SK-N-DZ (cell line): ENCODE measurements around the gene BTBD9.
"Not testable (repeated sequence)": the region's sequence is repeated elsewhere in the genome, so short reads cannot be mapped to it uniquely, and the experiment has no call there.

Experiments used
- DNase-seq: peaks from one replicate; pipeline ENCODE4 v3.0.0-alpha.2; 2015; ENCODE audit warnings: low spot score

BTBD9 gene

GRCh38 chr6:38150681-38151296 lies 488.9 kb downstream of the BTBD9 start:
- no peak for DNase-seq

GRCh38 chr6:38150021-38150420 lies 489.7 kb downstream of the BTBD9 start:
- no peak for DNase-seq

DNA sequence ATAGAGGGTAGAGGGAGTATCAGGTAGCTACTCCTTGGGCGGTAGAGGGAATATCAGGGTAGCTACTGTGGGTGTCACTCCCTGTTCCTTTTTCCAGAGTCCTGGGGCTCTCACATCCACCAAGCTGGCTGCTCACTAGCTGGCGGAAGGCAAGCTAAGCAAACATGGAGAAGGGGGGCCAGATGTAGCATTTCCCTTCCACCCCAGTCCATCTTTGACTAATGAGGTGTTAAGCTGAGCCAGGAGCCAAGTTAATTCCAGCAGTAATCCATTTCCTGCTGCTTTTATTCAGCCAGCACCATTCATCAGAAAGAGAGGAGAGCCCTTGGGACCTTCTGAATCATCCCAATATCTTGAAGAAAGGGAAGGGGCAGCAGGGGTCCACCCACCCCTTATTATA lies 490.2 kb downstream of the BTBD9 start:
- DNase-seq = no peak

DNA sequence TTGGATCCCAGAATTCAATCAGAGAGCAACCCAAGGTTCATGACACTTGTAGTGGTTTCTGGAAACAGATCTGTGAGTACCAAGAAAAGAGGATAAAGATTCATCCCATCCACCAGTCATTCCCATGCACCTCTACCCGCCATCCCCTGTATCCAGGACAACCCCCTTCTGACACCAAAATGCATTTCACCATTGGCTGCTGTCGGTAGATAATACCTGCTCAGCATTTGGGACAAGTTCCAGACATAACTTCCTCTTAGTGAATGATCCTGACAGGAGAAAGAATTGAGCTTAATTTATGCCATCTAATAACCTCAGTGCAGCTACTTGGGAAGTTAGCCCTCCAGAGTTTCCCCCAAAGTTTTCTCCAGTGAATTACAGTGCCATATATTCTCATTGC lies 491.1 kb downstream of the BTBD9 start:
- DNase-seq = no peak

GRCh38 chr6:38146734-38147027 lies 493.0 kb downstream of the BTBD9 start:
- DNase-seq = no peak

DNA sequence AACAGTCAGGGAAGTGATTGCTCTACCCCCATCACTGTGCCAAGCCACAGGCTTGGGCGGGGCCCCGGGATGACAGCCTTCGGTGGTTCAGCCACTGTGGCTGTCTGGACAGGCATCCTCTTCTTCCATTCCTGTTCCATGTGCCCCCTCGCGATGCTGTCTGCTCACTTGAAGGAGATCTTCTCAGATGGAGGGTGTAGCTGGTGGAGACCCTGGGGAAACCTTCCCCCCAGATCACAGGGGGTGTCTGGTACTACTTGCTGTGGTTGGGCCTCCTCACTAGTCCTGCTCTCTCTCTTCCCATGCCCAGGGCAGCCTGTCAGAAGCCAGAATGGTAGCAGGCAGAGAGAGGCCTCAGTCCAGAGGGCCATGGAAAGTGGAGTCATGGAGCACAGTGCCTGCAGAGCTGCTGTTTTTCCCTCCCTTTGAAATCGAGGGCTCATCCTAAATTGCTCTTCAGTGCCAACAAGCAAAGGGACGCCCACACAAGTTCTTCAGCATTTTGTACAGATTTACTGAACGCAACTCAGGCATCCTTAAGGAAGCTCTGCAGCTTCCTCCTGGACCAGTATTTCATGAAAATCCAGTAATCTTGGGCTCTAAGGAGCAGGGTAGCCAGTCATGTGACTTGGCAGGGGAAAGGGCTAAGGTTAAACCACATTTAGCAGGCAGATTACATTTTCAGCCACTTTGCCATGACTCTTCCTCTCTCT lies 493.6 kb downstream of the BTBD9 start:
- no peak for DNase-seq

DNA sequence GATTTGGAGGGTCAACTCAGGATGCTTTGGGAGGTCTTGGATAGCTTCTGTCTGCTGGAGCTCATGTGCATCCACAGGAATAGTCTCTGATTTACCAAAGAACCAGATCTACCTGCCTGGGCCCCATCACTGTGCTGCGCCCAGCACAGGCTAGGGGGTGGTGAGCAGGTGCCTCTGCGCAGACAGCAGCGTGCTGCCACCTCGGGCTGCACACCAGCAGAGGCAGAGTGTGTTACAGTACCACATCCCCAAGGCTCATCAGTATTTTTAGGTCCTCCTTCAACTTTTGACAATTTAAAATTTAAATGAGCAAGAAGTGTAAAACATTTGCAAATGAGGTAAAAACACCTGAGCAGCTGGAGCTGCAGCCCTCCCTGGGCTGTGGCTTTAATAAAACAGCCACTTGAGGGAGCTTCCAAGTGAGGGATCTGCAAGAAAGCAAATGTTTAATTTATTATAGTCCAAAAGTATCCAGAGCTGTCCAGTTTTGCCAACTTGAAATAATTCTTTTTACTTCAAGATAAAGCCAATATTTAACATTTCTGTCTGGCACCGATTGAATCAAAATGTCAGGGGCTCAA lies 495.3 kb downstream of the BTBD9 start:
- DNase-seq = no peak

GRCh38 chr6:38143191-38144150 lies 496.3 kb downstream of the BTBD9 start:
- DNase-seq = no peak

- no peak for DNase-seq
Measured at GRCh38 chr6:38142178-38142902, 497.4 kb downstream of the BTBD9 start.

- DNase-seq = no peak
Measured at GRCh38 chr6:38141716-38142115, 498.0 kb downstream of the BTBD9 start.

- no peak for DNase-seq
Measured at GRCh38 chr6:38141085-38141484, 498.6 kb downstream of the BTBD9 start.

- DNase-seq = no peak
Measured at GRCh38 chr6:38138374-38138773, 501.4 kb downstream of the BTBD9 start.

- peak; percentile 29 for DNase-seq
Measured at GRCh38 chr6:38137608-38138265, 502.0 kb downstream of the BTBD9 start.

DNA sequence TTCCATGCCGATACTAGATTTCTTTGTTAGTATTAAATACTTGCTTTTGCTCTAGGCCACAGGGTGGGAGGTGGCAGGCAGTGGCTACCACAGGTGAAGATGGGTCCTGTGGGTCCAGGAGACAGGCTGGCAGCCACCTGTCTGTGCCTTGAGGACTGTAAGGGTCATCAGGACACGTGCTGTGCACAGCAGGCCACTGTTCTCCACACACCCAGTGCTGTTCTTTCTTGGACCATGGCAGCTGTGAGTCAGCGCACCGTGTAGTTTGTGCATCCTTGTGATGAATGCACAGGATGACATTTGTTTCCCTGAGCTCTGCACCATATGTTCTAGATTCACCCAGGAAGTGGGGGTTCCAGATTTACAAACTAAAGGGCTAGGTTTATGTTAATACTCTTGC lies 503.2 kb downstream of the BTBD9 start:
- DNase-seq = no peak

DNA sequence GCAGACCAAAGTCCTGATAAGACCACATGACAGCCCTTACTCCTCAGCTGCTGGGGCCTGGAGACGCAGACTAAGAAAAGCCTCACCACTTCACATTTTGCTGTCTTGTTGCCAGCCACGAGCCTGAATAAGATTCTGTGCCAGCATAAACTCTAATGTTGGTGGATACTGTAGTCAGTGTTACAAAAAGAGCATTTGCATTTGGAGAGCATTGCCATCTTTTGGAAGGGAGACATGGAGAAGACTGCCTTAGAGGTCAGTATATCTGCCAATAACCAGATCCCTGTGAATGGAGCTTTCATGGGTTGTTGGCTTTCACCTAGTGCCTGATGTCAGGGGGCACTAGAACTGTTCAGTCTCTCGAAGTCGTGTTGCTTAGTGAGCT lies 505.0 kb downstream of the BTBD9 start:
- no peak for DNase-seq

DNA sequence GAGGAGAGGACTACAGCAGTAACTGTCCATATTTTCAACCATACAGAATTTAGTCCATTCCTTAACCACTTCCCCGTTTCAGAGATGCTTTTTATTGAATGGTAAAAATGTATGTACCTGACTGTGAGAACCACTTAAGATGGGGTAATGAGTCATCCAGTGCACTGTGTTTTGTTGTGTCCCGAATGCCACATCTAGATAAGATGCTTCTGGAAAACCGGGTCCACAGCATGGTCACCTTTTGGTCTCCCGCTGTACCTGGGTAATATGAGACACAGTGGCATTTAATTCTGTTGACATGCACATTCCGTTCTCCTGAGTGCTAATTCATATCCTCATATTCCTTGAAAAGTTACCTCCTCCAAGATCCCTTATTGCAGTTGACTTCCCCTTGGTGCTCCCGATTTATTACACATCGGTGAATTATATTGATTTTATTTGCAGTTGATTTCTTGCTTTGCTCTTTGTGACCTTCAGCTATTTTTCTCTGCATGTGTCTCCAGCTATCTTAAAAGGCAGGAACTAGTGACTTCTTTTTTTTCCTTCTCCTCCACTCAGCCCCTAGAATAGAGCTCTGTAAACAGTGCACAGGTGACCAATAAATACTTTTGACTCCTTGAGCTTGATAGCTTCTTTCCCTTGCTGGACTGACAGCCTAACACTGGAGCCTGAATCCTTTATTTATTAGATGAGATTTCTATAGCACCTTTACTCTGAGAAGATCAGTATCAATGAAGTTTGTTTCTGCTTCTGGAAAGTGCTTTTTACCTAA lies 505.6 kb downstream of the BTBD9 start:
- DNase-seq = no peak

- no peak for DNase-seq
Measured at GRCh38 chr6:38131527-38131965, 508.2 kb downstream of the BTBD9 start.

DNA sequence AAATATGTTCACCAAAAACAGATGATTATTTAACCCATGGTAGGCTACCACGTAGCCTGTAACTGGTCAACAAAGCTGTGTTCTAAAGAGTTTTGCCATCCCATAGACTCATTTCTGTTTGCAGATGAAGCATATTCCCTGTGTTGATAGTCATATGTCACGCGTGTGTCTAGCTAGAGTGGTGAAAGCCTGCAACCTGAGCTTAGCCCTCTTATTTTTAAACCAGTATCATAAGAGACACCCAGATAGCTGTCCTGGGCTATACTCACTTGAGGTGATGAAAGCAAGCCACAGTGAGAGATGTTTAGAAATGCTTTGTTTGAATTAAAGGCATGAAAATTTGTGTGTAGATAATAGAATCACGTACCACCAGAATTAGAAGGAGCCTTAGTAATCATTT lies 512.4 kb downstream of the BTBD9 start:
- no peak for DNase-seq

GRCh38 chr6:38124224-38124926 lies 515.4 kb downstream of the BTBD9 start:
- DNase-seq = not testable (repeated sequence)

DNA sequence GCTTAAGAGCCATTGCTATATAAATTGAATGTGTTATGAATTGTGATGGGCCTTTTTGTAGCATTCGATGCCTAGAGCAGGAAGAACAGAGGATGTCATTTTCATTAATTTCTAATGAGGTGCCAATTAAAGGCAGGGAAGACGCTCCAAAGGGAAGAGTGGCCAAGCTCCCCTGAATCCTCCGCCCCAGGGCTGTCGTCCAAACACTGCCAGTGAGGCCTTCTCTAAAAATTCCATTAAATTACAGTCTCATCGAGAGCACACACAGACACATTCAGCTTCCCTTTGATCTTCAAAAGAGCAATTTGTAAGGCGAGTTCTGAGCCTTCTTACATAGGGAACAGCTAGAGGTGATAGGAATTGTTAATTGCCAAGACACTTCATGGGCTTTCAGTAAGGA lies 520.2 kb downstream of the BTBD9 start:
- DNase-seq = no peak
